Activated CD8-positive, alpha-beta memory T cell treated with anti-CD3 and anti-CD28 coated beads, Interleukin-2, amount 50 U/mL, for 1 hour (primary cell): ENCODE data around the gene GUCY1A1.

ENCODE experiments used
- DNase-seq: peaks from one replicate; pipeline ENCODE4 v3.0.0-alpha.2; 2020; ENCODE audit errors: extremely low read depth

GUCY1A1 gene

GRCh38 chr4:155738548-155738947 is 71.9 kb downstream of the GUCY1A1 start:
- no peak for DNase-seq

DNA sequence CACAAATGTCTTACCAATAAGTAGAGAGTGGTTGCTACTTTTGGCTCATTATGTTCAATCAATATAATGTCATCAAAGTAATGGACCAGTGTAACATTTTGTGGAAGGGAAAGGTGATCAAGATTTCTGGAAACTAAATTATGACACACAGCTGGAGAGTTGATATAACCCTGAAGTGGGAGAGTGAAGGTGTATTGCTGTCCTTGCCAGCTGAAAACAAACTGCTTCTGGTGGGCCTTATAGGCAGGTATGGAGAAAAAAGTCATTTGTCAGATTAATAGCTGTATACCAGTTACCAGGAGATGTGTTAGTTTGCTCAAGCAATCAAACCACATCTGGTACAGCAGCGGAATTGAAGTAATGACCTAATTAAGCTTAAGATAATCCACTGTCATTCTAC is 74.9 kb downstream of the GUCY1A1 start:
- DNase-seq: no peak

DNA sequence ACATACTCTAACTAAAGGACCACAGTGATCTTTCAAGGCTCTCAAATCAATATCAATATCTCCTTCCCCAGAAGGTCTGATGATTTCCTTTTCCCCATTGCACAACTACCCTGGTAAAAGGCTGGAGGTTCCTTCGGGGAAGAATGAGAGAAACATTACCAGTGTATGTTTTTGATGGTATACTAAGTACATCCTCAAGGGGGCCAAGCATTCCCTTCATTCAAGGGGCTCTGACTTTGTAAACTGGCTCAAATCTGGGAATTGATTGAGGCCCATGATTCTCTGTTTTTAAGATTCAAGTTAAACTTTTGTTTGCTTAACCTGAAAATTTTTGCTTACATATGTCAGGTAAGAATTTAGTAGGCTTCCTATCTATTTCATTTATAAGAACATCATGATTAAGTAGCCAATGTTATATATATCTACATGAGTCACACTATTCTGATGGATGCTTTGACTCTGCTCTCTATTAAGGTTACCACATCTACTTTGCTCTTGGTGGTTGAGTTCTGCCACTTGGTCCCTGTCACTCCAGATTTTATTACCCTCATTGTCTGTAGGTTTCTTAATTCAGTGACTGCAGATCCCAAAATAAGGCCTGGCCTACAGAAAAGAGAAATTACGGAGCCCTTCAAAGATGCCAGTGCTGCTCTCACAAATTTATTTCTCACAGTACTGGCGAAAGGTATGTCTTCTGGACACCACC is 75.8 kb downstream of the GUCY1A1 start:
- no peak for DNase-seq

DNA sequence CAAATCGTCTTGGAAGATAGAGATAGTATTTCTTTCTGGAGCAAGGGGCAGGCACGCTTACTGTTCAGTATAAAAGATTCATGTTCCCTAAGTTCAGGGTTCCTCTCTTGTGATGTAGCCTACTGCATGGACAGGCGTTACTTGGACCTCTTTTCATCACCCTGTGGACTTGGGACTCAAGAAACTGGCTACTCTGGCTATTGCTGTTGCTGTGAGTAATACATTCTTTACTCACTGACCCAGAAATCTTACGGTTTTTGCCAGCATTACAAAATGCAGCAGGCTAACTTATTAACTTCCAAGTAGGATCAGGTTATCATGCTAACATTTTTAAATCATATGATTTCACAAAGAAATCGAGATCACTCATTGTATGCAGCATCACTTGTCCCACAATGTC is 79.3 kb downstream of the GUCY1A1 start:
- DNase-seq: no peak

DNA sequence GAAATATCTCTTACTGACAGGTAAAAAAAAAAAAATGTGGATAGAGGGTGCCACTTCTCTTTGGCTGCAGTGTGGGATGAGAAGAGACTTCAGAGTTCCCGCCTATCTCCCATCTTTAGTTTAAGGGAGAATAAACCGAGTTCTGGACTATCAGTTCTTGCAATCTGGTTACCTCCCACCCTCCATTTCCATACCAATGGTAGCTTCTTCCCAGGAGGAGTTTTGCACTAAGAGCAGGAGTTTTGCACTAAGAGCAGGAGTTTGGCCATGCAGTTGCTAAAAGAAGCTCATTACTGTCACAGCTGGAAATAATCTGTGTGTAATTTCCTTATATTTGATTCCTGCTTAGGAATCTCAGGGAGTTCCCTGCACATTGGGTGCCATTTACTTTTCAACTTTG is 81.4 kb downstream of the GUCY1A1 start:
- DNase-seq: no peak

- no peak for DNase-seq
These were observed 82.4 kb downstream of the GUCY1A1 start for GRCh38 chr4:155749041-155749440.

DNA sequence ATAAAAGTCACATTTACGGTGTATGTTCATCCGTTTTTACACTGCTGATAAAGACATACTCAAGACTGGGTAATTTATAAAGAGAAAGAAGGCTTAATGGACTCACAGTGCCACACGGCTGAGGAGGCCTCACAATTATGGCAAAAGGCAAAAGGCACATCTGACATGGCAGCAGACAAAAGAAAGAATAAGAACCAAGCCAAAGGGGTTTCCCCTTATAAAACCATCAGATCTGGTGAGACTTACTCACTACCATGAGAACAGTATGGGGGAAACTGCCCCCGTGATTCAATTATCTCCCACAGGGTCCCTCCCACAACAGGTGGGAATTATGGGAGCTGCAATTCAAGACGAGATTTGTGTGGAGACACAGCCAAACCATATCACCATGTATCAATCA is 84.9 kb downstream of the GUCY1A1 start:
- DNase-seq: no peak

DNA sequence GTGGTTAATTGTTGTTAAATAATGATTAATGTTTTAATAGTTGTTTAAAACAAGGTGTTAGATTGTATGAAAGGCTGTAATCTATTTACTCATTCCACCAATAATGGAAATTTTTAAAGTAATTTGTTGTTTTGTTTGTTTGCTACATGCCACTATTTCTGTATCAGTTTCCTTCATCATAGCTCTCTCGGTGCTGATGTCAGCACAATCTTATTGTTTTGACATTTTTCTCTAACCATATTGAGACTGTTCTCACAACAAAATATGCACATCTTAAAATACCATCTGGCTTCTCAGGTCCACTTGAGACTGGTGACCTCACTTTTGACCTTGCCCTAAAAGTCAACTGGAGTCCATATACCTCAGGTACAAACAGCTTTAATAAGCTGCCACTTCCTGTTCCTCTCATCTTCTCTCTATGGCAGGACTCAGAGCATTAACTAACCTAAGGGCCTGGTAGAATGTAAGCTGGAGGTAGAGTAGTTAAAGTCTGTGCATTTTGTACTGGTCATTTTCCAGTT is 91.2 kb downstream of the GUCY1A1 start:
- no peak for DNase-seq

GRCh38 chr4:155758481-155759371 is 92.1 kb downstream of the GUCY1A1 start, which contains the start of gene GUCY1B1:
Gene GUCY1B1 (plus strand): TSS chr4:155759021. CDS start chr4:155759141, 120 bp downstream.
- no peak for DNase-seq

- DNase-seq: no peak
These were observed 93.0 kb downstream of the GUCY1A1 start for GRCh38 chr4:155759372-155760252.

DNA sequence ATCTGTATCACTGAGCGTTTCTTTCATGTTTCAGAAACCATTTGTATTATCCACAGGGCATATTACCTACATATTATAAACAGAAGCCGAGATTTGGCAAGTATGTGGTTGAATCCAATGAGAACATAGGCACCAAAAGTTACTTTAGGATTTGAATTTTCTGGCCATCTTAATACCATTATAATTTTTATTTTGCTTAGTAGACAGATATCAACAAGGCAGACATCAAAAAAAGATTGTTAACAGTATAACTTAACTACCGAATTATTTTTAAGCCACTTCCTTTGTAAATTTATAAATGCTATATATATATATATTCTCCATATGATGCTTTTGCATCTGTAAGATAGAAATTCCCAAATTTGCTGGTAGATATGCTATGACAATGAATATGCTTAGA is 94.4 kb downstream of the GUCY1A1 start:
- DNase-seq: no peak

DNA sequence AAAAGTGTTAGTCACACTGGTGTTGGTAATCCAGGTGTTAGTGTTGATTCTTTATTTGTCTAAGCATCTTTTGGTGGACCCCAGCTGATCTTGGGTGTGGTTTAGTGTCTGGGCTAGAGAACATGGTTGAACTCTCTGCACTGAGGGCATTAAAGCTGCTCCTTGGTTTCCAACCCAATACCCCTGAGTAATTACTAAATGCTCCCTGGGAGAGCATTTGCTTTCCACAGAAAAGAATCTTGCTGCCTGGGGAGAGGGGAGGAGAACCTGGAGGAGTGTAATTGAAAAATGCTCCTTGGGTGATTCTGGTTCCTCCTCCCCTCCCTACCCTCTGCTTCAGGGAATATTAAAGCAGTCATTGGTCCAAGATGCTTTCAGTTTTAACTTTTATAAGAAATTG is 95.3 kb downstream of the GUCY1A1 start:
- no peak for DNase-seq

DNA sequence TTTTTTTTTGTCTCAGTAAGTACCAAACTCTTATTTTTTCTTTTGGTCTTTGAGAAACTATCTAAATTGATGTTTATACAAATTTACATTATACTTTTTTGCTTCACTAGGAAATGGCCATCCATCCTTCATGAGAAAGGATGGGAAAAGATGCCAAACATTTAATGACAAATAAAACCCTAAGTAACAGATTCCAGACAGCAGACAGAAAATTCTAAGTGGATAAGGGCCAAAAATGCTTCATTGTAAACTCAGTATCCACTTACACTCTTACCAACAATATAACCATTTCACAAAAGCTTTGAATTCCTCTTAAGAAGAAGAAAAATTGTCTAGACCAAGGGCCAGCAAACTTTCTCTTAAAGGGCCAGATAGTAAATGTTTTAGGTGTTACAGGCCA is 95.7 kb downstream of the GUCY1A1 start:
- DNase-seq: no peak

DNA sequence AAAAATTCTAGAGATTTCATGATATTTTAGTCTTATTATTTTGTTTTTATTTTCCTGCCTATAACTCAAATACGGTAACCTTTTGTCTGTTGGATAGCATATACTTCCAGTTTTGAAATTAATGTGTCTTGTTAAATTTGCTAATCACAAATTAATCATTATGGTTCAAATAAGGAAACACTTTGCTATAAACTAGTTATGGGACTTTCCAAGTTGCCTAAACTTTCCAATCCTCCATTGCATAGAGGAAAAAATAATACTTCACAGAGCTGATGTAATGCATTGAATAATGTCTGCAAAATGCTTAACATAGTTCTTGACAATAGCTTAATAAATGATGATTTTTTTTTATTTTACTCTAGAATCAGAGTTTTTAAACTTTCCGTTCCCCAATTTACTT is 96.9 kb downstream of the GUCY1A1 start:
- DNase-seq: no peak

DNA sequence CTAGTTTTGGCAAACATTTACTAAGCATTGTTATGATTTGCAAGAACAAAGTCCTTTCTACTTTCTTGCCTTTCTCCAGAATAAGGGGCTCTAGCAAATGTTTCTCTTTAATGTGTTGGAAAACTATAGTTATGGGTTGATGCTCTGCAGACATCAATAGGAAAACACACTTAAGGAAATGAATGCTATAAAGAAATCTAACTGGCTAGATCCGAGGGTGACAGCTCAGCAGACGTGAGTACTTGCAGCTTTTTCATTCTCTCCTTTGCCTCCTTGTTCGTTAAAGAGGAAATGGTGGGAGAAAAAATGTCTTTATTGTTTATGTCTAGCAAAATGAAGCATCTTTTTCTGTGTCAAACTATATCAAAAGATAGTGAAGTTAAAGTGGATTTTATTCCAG is 98.5 kb downstream of the GUCY1A1 start:
- DNase-seq: no peak

DNA sequence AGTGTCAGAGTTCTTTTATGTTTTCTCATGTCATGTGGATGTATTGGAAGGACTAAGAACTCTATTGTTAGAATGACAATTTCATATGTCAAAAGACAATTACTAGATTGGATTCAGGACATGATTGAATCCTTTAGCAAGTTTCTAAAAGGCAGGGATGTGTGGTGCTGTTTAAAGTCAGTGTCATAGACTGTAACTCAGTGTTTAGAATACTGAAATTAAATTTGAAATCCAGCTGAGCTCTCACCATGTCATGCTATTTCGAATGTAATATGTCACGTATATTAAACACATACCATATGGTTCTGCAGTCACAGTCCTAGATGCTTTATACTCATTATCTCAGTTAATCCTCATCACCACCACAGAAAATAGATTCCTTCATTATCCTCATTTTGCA is 100.0 kb downstream of the GUCY1A1 start:
- DNase-seq: no peak

DNA sequence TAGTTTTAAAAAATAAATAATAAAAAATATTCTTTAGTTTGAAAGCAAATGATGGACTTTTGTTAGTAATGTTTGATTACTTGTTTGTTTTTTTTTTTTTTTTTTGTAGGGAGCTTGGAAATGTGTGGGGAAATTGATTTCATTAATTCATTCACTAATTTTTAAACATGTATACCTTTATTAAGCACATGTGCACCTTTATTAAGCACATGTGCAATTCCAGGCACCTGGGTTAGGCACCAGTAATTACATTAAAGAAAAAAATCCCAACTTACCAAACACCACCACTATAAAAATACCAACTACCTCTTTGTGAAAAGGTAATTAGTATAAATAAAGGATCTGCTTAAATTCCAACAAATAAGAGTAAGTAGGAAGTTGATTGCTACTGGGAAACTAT is 101.7 kb downstream of the GUCY1A1 start:
- DNase-seq: no peak

- no peak for DNase-seq
These were observed 102.4 kb downstream of the GUCY1A1 start for GRCh38 chr4:155769090-155769489.

DNA sequence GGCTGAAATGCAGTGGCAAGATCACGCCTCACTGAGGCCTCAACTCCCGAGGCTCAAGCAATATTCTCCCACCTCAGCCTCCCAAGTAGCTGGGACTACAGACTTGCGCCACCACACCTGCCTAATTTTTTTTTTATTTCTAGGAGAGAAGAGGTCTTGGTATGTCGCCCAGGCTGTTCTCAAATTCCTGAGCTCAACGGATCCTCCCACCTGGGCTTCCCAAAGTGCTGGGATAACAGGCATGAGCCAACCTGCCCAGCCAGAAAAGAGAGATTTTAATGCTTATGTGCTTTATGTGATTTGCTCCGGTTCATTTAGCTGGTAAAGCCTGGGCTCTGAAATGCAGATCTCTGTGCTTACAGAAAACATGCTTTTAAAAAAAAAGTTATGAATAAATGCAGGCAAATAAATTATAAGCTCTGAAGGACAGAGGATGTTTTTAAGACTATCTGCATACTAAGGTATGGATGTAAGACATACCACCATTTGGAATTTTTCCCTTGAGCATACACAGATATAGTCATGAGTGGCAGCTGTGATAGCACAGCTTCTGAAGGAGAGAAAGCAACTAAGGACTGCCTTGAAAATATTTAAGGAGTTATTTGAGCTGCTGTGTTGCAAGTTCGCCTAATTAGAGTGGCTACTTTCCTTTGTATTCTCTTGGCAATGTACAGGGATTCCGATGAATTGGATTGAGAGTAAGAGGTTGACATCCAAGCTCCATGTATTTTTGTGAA is 106.0 kb downstream of the GUCY1A1 start:
- no peak for DNase-seq

DNA sequence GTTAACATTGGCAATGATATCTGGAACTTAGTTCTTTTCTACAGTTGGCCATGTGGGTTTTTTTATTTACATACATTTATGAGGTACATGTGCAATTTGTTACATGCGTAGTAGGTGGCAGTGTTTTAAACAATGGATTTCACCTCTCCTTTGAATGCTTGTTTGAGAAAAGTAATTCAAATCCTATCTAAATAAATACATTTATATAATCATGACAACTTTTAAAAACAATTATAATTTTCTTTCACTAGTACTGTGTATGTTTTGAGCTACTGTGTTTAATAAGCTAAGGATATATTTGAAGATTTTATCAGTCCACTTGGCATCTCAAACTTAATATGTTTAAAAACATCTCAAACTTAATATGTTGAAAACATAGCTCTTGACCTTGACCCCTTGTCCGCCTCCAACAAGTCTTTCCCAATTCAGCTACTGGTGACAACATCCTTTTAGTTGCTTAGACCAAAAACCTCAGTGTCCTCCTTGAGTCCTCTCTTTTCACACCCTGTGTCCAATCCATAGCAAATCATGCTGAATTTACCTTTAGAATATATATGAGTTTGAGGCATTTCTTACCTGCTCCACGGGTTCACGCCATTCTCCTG is 106.7 kb downstream of the GUCY1A1 start:
- no peak for DNase-seq

DNA sequence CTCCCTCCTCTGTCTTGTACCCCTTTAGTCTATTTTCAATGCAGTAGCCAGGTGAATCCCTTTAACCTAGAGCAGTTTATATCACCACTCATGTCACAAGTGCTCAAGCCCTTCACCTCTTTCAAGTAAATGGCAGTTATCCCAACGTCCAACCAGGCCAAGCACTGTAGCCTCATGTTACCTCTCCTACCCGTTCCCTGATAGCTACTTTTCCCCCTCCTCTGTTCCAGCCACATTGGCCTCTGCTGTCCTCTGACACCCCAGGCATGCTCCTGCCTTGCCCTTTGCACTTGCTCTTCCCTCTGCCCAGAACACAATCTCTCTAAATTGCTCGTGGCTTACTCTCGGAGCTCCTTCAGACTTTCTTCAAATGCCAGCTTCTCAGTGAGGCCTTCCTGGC is 107.4 kb downstream of the GUCY1A1 start:
- no peak for DNase-seq
